KG1 (cell line): ENCODE measurements around the gene GABBR2.

Experiments
- DNase-seq: peaks from one replicate; lab custom pipeline; 2025; lab: John Stamatoyannopoulos, UW

GABBR2 gene

GRCh38 chr9:98255578-98256296 is 453.0 kb downstream of the GABBR2 start, which contains the start of gene TBC1D2:
Gene TBC1D2, minus strand, starts transcription at chr9:98255649. Its CDS starts 108 bp downstream, at chr9:98255541.
- peak; percentile 89 for DNase-seq

- DNase-seq, result peak; percentile 57
Measured at GRCh38 chr9:98255061-98255577, 453.6 kb downstream of the GABBR2 start.

DNA sequence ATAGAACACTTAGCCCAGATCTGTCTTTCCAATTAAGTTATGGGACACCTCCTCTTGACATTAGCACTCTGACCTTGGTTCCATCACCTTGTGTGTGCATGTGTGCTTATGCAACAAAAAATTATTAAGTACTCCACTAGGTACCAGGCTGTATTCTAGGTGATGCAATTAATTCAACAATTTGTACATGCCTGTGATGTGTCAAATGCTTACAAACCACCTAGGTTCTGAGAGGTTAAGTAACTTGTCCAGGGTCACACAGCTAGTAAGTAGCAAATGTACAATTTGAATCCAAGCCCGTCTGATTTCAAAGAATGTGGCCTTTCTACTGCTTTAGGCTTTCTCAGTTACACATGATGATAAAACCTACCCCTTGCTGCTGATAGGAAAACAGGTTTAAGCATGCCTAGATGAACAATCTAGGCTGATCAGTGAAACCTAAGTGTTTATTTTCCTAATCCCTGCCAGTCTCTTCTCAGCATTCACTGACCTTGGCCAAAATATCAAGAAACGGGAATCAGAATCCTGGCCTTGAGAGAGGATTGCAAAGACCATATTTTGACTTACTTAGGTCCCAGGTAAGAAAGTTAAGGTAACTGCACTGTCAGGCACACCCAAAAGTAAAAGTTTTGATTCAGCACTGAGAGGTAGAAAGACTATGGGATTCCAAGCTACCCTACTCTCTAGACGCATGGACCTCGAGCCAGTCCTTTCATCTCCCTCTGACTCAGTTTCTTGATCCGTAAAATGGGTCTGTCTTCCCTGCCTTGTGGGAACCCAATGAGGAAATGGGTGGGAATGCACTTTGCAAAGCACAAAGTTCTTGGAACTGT is 454.3 kb downstream of the GABBR2 start:
- DNase-seq, result no peak

DNA sequence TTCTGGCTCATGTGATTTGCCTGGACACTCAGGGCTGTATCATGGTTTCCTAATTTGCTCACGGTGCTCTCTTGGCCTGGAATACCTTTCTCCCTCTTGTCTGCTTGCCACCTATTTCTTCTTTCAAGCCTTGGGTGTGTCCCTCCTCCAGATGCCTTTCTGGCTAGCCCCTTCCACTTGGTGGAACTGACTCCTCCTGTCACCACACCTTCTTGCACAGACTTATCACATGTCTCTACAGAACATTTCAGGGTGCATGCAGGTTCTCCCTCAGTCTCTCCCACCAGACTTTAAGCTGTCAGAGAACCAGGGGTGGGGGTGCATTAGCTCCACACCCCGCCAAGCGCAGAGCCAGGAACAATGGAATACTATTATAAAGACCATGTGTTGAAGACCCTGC is 455.2 kb downstream of the GABBR2 start:
- no peak for DNase-seq

DNA sequence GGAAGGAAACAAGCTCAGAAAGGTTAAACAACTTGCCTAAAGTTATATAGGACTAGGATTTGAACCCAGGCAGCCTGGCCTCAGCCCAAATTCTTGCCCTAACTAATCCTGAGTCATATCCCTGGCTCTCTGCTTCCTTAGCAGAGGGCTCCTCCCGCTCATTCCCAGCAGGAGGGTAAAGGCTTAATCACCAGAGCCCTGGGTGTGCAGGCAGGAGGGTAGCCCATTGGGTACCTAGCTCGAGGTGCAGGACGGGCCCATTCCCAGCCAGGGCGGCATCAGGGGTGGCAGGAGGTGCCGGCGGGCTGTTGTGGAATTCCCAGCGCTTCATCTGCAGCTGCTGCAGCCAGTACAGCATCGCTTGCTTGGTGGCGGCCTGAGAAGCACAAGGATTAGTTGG is 457.2 kb downstream of the GABBR2 start:
- no peak for DNase-seq

GRCh38 chr9:98249771-98250170 is 459.0 kb downstream of the GABBR2 start:
- no peak for DNase-seq

DNA sequence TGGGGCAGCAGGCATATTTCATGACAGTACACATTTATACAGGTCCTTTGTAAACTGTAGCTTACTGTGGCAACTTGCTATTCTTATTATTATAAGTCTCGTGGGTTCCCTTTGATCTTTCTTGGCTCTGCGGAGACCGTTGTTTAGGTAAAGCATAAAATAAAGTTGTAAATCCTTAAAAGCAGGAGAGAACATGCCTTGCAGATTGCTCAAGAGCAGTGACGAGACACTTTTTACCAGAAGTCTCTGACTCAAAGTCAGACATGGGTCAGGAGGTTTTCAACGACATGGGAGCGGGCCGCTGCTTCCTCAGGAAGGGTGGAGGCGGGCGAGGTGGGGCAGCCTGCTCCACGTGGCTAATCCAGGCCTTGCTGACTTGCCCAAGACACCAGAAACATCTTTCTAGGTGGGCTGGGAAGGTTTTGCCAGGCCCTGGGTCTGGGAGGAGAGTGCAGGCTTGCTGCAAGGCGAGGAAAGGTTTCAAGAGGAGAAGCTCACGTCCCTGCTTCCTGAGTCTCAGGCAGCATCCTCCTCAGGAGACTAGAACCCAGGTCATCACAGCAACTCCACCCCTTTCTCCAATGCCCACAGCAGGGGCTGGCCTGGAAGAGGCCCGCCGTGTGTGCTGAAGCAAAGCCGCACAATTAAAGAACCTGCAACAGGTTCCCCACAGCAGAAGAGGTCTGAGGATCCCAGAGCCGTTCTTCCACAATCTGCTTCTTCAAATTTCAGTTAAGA is 459.8 kb downstream of the GABBR2 start:
- peak; percentile 21 for DNase-seq

GRCh38 chr9:98247831-98248657 is 460.7 kb downstream of the GABBR2 start:
- no peak for DNase-seq

- DNase-seq, result no peak
Measured at GRCh38 chr9:98242426-98242825, 466.3 kb downstream of the GABBR2 start.

- no peak for DNase-seq
Measured at GRCh38 chr9:98241357-98242300, 467.1 kb downstream of the GABBR2 start.

GRCh38 chr9:98240475-98240874 is 468.3 kb downstream of the GABBR2 start:
- no peak for DNase-seq
